K562 (cell line): ENCODE data around the gene MPIG6B. TPM values are rescaled to one million over a fixed set of nuclear protein-coding genes. Genes with fewer than 3 reads are reported as not detected.
A peak's percentile ranks its signal among the peaks of the same experiment; 100 is the strongest.

ENCODE experiments used
- CREM ChIP-seq: IDR thresholded peaks from 2 replicates; pipeline ENCODE4 v1.6.1; 2014; ENCODE audit warnings: antibody characterized with exemption, low read depth
- DIDO1 ChIP-seq: fragments of 450-650 bp; IDR thresholded peaks from 2 replicates; pipeline ENCODE4 v1.6.1; 2016; ENCODE audit warnings: low read depth, missing biosample characterization, missing genetic modification characterization
- ERF ChIP-seq: fragments of 450-650 bp; formaldehyde crosslinking; IDR thresholded peaks from 2 replicates; pipeline ENCODE4 v1.4.0; 2020; ENCODE audit warnings: mild to moderate bottlenecking, mixed read lengths
- ESRRA ChIP-seq: fragments of 450-650 bp; IDR thresholded peaks from 2 replicates; pipeline ENCODE4 v1.6.1; 2014; ENCODE audit warnings: low read depth, mild to moderate bottlenecking, moderate library complexity, borderline replicate concordance
- ETV5 ChIP-seq: sonication (generic); formaldehyde crosslinking; IDR thresholded peaks from 2 replicates; pipeline ENCODE4 v1.4.0; 2020; ENCODE audit warnings: low read depth, mild to moderate bottlenecking, missing genetic modification reagents
- FOXA3 ChIP-seq, 2 experiments: fragments of 450-650 bp in 1 of 2; sonication (generic) in 1 of 2; formaldehyde crosslinking; IDR thresholded peaks in 1 of 2; conservative IDR thresholded peaks in 1 of 2; 2 replicates each; pipeline versions ENCODE4 v1.4.0 to v1.8.0; 2020 to 2022; ENCODE audit warnings: mild to moderate bottlenecking in 2 of 2, missing genetic modification reagents in 1 of 2
- FOXP1 ChIP-seq: sonication (generic); formaldehyde crosslinking; IDR thresholded peaks from 2 replicates; pipeline ENCODE4 v1.8.0; 2022; ENCODE audit warnings: mild to moderate bottlenecking, missing genetic modification reagents
- MCM3 ChIP-seq: fragments of 450-650 bp; IDR thresholded peaks from 2 replicates; pipeline ENCODE4 v1.6.1; 2016
- NFATC3 ChIP-seq: fragments of 450-650 bp; IDR thresholded peaks from 2 replicates; pipeline ENCODE4 v1.6.1; 2017; ENCODE audit warnings: mild to moderate bottlenecking
- PPARD ChIP-seq: fragments of 250-450 bp; sonication (Bioruptor Pico); IDR thresholded peaks from 2 replicates; pipeline ENCODE4 v1.8.0; 2022; ENCODE audit warnings: inconsistent platforms, mild to moderate bottlenecking, moderate library complexity
- SREBF1 ChIP-seq: fragments of 150-350 bp; IDR thresholded peaks from 2 replicates; pipeline ENCODE4 v1.6.1; 2014; ENCODE audit warnings: antibody characterized with exemption, low read depth, low read length, borderline replicate concordance
- XRCC5 ChIP-seq: fragments of 200-400 bp; formaldehyde crosslinking; IDR thresholded peaks from 2 replicates; pipeline ENCODE4 v1.6.1; 2017; ENCODE audit warnings: low read depth, mild to moderate bottlenecking, low read length
- ZBTB33 ChIP-seq: sonication (generic); formaldehyde crosslinking; IDR thresholded peaks from 2 replicates; pipeline ENCODE4 v1.8.1; 2023; ENCODE audit warnings: mild to moderate bottlenecking, missing genetic modification reagents
- ZNF121 ChIP-seq: sonication (generic); formaldehyde crosslinking; conservative IDR thresholded peaks from 2 replicates; pipeline ENCODE4 v1.8.0; 2022; ENCODE audit warnings: missing genetic modification reagents
- ZNF232 ChIP-seq: sonication (generic); formaldehyde crosslinking; IDR thresholded peaks from 2 replicates; pipeline ENCODE4 v1.8.0; 2022; ENCODE audit warnings: mild to moderate bottlenecking, missing genetic modification reagents
- ZNF277 ChIP-seq: fragments of 250-450 bp; sonication (Bioruptor Pico); IDR thresholded peaks from 2 replicates; pipeline ENCODE4 v1.8.0; 2022; ENCODE audit warnings: inconsistent platforms, mild to moderate bottlenecking, moderate library complexity, borderline replicate concordance
- polyA plus RNA-seq, 8 experiments: library from polyadenylated mRNA; depleted of rRNA in 4 of 8; stranded (reverse) in 5 of 8; unstranded in 3 of 8; fragments of >200 nt; fragmentation: Nextera tagmentation in 2 of 8; fragmentation: Illumina TruSeq in 1 of 8; extraction: Ambion mirVana in 2 of 8; extraction: Trizol in 1 of 8; gene quantifications; 2 replicates each; pipeline versions ENCODE4 v1.2.1 to v1.2.3, GENCODE V29; 2011 to 2014; ENCODE audit warnings: inconsistent platforms in 1 of 8, missing spikeins in 1 of 8
- total RNA-seq, 7 experiments: library from RNA; depleted of rRNA in 6 of 7; stranded (reverse); fragments of >200 nt in 6 of 7; fragmentation: Illumina TruSeq in 2 of 7; extraction: Trizol in 2 of 7; gene quantifications; 2 replicates each; pipeline versions ENCODE4 v1.2.1 to v1.2.3, GENCODE V29; 2011 to 2021; ENCODE audit warnings: low replicate concordance in 1 of 7
- TF ChIP-seq, protein P1 (sequence below): fragments of 450-650 bp; IDR thresholded peaks from 2 replicates; pipeline ENCODE4 v1.7.1; 2018; ENCODE audit warnings: mild to moderate bottlenecking, low read depth; ENCODE audit not compliant: partially characterized antibody
- TF ChIP-seq, protein P2 (sequence below): fragments of 250-450 bp; sonication (Bioruptor Pico); IDR thresholded peaks from 2 replicates; pipeline ENCODE4 v1.4.0; 2020; ENCODE audit warnings: mild to moderate bottlenecking

MPIG6B gene
- total and polyA plus RNA-seq, 9 of the 15 experiments (the other 6 are each of a cell fraction or from before 2014, with no cell fraction given) = 0.11 to 1.2 (median 0.28) TPM; not detected in 1

DNA sequence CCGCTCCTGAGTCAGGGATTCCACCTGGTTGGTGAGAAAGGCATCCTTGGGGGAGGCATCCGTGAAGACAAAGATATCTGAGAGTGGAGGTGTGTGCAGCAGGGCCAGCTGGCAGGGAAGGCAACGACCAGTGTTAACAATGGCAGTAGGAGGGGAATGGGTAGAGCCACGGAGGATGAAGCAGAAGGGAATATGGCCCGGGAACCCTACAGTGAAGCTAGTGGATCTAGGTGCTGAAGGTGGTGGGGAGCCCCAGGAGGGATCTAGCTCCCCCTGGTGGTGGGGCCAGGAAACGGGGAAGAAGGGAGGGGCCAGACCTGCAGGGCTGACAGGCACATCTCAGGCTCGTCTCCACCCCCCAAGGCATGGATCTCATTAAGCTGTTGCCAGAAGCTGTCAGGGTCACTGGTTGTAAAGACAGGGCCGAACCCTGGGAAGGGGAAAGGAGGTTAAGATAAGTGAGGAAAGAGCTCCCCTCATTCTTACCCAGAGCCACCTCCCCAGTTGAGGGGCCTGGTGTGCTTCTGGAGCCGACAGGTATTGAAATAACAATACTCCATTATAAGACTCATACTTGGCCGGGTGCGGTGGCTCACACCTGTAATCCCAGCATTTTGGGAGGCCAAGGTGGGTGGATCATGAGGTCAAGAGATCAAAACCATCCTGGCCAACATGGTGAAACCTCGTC is 46.7 kb downstream of the MPIG6B start (continued):
- TF ChIP-seq DIDO1 (tag) (0 out of 2 replicates have a peak, but pooled peaks have one; percentile 14), PPARD (no peak), ESRRA (peak; percentile 63; the same call in 1 of the 2 replicates), XRCC5 (peak; percentile 99), MCM3 (no peak), NFATC3 (0 out of 2 replicates have a peak, but pooled peaks have one; percentile 79), ZNF121 (no peak; the same call in 1 of the 2 replicates), SREBF1 (0 out of 2 replicates have a peak, but pooled peaks have one; percentile 80), ERF (CRISPR knock-in tag) (0 out of 2 replicates have a peak, but pooled peaks have one; percentile 8), ETV5 (CRISPR knock-in tag) (peak; percentile 73; the same call in 1 of the 2 replicates), ZNF232 (CRISPR knock-in tag) (0 out of 2 replicates have a peak, but pooled peaks have one; percentile 49), FOXP1 (no peak), ZNF277 (CRISPR knock-in tag) (no peak), FOXA3 (CRISPR knock-in tag; conservative IDR thresholded peaks at IDR 0.05 in 1 of 2, IDR thresholded peaks at IDR 0.05 in 1 of 2) (no peak; a peak in 2 of 4 replicates), CREM (peak; percentile 70), ZBTB33 (CRISPR knock-in tag) (peak; percentile 92)
- TF ChIP-seq, protein P1, sequence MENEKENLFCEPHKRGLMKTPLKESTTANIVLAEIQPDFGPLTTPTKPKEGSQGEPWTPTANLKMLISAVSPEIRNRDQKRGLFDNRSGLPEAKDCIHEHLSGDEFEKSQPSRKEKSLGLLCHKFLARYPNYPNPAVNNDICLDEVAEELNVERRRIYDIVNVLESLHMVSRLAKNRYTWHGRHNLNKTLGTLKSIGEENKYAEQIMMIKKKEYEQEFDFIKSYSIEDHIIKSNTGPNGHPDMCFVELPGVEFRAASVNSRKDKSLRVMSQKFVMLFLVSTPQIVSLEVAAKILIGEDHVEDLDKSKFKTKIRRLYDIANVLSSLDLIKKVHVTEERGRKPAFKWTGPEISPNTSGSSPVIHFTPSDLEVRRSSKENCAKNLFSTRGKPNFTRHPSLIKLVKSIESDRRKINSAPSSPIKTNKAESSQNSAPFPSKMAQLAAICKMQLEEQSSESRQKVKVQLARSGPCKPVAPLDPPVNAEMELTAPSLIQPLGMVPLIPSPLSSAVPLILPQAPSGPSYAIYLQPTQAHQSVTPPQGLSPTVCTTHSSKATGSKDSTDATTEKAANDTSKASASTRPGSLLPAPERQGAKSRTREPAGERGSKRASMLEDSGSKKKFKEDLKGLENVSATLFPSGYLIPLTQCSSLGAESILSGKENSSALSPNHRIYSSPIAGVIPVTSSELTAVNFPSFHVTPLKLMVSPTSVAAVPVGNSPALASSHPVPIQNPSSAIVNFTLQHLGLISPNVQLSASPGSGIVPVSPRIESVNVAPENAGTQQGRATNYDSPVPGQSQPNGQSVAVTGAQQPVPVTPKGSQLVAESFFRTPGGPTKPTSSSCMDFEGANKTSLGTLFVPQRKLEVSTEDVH = peak; percentile 59
- TF ChIP-seq, protein P2, sequence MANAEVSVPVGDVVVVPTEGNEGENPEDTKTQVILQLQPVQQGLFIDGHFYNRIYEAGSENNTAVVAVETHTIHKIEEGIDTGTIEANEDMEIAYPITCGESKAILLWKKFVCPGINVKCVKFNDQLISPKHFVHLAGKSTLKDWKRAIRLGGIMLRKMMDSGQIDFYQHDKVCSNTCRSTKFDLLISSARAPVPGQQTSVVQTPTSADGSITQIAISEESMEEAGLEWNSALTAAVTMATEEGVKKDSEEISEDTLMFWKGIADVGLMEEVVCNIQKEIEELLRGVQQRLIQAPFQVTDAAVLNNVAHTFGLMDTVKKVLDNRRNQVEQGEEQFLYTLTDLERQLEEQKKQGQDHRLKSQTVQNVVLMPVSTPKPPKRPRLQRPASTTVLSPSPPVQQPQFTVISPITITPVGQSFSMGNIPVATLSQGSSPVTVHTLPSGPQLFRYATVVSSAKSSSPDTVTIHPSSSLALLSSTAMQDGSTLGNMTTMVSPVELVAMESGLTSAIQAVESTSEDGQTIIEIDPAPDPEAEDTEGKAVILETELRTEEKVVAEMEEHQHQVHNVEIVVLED (CRISPR knock-in tag) = peak; percentile 37; the same call in 1 of the 2 replicates
